SK-N-SH treated with all-trans-retinoic acid at 6 μM for 48 hours (cell line): Measurements from ENCODE around the gene EPHB6.

Source experiments
- ATAC-seq: fragments of 200-7000 bp; cut with Tn5 transposase; 3 replicates; pipeline ENCODE4 v1.9.1; 2020; ENCODE audit warnings: mild to moderate bottlenecking, moderate library complexity
- ARNTL ChIP-seq: fragments of 450-650 bp; formaldehyde crosslinking; IDR thresholded peaks from 2 replicates; pipeline ENCODE4 v1.5.0; 2020; ENCODE audit warnings: low read depth, mild to moderate bottlenecking, moderate library complexity, borderline replicate concordance
- BACH2 ChIP-seq: fragments of 250-450 bp; sonication (Bioruptor Pico); IDR thresholded peaks from 2 replicates; pipeline ENCODE4 v1.9.0; 2021; ENCODE audit warnings: mild to moderate bottlenecking, borderline replicate concordance
- CREB5 ChIP-seq: fragments of 250-450 bp; sonication (Bioruptor Pico); IDR thresholded peaks from 2 replicates; pipeline ENCODE4 v1.5.1; 2020; ENCODE audit warnings: low read depth, mild to moderate bottlenecking, moderate library complexity
- CSDC2 ChIP-seq: fragments of 250-450 bp; sonication (Bioruptor Pico); IDR thresholded peaks from 2 replicates; pipeline ENCODE4 v1.5.0; 2020; ENCODE audit warnings: mild to moderate bottlenecking, moderate library complexity
- CSRNP3 ChIP-seq: fragments of 250-450 bp; sonication (Bioruptor Pico); IDR thresholded peaks from 2 replicates; pipeline ENCODE4 v1.5.1; 2021; ENCODE audit warnings: mild to moderate bottlenecking, moderate library complexity
- ESRRG ChIP-seq: fragments of 250-450 bp; sonication (Bioruptor Pico); IDR thresholded peaks from 2 replicates; pipeline ENCODE4 v1.6.1; 2021; ENCODE audit warnings: mild to moderate bottlenecking
- ISL1 ChIP-seq: fragments of 250-450 bp; sonication (Bioruptor Pico); IDR thresholded peaks from 2 replicates; pipeline ENCODE4 v2.1.2; 2022; ENCODE audit warnings: mild to moderate bottlenecking, moderate library complexity
- OSR1 ChIP-seq: fragments of 250-450 bp; sonication (Bioruptor Pico); IDR thresholded peaks from 2 replicates; pipeline ENCODE4 v1.8.0; 2022; ENCODE audit warnings: moderate library complexity, mild to moderate bottlenecking, inconsistent platforms
- PPARA ChIP-seq: fragments of 250-450 bp; sonication (Bioruptor Pico); IDR thresholded peaks from 2 replicates; pipeline ENCODE4 v1.5.0; 2020; ENCODE audit warnings: mild to moderate bottlenecking, borderline replicate concordance
- RARB ChIP-seq: fragments of 250-450 bp; sonication (Bioruptor Pico); IDR thresholded peaks from 2 replicates; pipeline ENCODE4 v1.8.0; 2021; ENCODE audit warnings: mild to moderate bottlenecking, moderate library complexity
- SNAI2 ChIP-seq: fragments of 250-450 bp; sonication (Bioruptor Pico); IDR thresholded peaks from 2 replicates; pipeline ENCODE4 v1.5.0; 2020; ENCODE audit warnings: mild to moderate bottlenecking, moderate library complexity
- TCF4 ChIP-seq: fragments of 250-450 bp; sonication (Bioruptor Pico); IDR thresholded peaks from 2 replicates; pipeline ENCODE4 v1.8.0; 2021; ENCODE audit warnings: mild to moderate bottlenecking, moderate library complexity, borderline replicate concordance
- TOX ChIP-seq: fragments of 250-450 bp; sonication (Bioruptor Pico); IDR thresholded peaks from 2 replicates; pipeline ENCODE4 v1.8.0; 2021; ENCODE audit warnings: mild to moderate bottlenecking, moderate library complexity, borderline replicate concordance
- TSHZ2 ChIP-seq: fragments of 250-450 bp; sonication (Bioruptor Pico); IDR thresholded peaks from 2 replicates; pipeline ENCODE4 v1.5.0; 2020; ENCODE audit warnings: mild to moderate bottlenecking, moderate library complexity
- ZC3H10 ChIP-seq: fragments of 250-450 bp; sonication (Bioruptor Pico); IDR thresholded peaks from 2 replicates; pipeline ENCODE4 v1.5.1; 2021; ENCODE audit warnings: mild to moderate bottlenecking, moderate library complexity
- ZFP30 ChIP-seq: fragments of 450-650 bp; formaldehyde crosslinking; IDR thresholded peaks from 2 replicates; pipeline ENCODE4 v1.5.0; 2022; ENCODE audit warnings: mild to moderate bottlenecking, moderate library complexity
- ZNF565 ChIP-seq: fragments of 450-650 bp; formaldehyde crosslinking; conservative IDR thresholded peaks from 2 replicates; pipeline ENCODE4 v1.5.0; 2020; ENCODE audit warnings: low read depth, mild to moderate bottlenecking, moderate library complexity
- ZNF70 ChIP-seq: fragments of 450-650 bp; formaldehyde crosslinking; IDR thresholded peaks from 2 replicates; pipeline ENCODE4 v1.5.0; 2020; ENCODE audit warnings: mild to moderate bottlenecking, moderate library complexity
- ZNF8 ChIP-seq: fragments of 450-650 bp; formaldehyde crosslinking; IDR thresholded peaks from 2 replicates; pipeline ENCODE4 v1.5.0; 2020; ENCODE audit warnings: mild to moderate bottlenecking, moderate library complexity
- TF ChIP-seq, protein P1 (sequence below): fragments of 250-450 bp; sonication (Bioruptor Pico); IDR thresholded peaks from 2 replicates; pipeline ENCODE4 v1.8.0; 2020; ENCODE audit warnings: mild to moderate bottlenecking, moderate library complexity, borderline replicate concordance
- TF ChIP-seq, protein P2 (sequence below): fragments of 250-450 bp; sonication (Bioruptor Pico); IDR thresholded peaks from 2 replicates; pipeline ENCODE4 v1.8.0; 2021; ENCODE audit warnings: low read depth, mild to moderate bottlenecking, moderate library complexity, borderline replicate concordance

Gene EPHB6

DNA sequence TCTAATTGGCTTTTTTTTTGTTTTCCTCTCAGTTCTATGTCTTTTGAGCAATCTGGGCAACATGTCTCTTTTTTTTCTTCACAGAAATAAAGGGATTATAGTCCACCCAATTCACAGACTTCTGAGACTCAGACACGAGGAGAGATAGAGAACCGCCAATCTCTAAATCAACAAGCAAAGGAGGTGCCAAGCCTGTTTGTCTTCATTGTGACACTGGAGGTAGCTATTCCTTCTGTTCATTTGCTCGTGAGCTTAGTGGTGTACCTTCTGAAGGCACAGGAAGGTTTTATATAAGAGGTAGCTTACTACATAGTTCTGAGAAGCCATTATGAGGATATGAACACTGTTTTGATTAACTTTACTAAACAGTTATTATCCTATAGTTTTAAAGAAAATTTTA, 6.1 kb downstream of the EPHB6 start (continued):
- TF ChIP-seq TSHZ2 (CRISPR knock-in tag) (no peak), SNAI2 (CRISPR knock-in tag) (no peak), CSRNP3 (CRISPR knock-in tag) (no peak), ZNF565 (CRISPR knock-in tag) (no peak), ZC3H10 (CRISPR knock-in tag) (no peak)

DNA sequence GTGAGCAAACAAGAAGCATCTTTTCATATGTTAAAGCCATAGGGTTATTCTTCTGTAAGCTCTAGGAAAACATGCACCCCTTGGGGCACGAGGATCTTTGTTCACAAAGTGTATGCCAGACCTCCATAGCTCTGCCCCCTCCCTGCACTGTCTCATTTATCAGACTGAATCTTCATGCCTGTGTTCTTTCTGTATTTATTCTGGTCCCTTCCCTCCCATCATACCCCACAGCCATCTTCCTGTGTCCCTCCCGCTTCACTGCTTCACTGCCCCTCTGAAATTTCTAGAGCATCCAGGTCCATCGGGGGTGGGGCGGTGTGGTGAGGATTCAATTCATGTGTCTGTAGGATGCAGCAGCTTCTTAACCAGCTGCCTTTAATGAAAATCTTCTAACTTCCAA, 7.5 kb downstream of the EPHB6 start:
- ATAC-seq: no peak
- TF ChIP-seq PPARA (CRISPR knock-in tag) (no peak), RARB (no peak), BACH2 (CRISPR knock-in tag) (no peak), CREB5 (CRISPR knock-in tag) (no peak), ARNTL (CRISPR knock-in tag) (no peak), CSRNP3 (CRISPR knock-in tag) (no peak), ZFP30 (CRISPR knock-in tag) (no peak), TOX (CRISPR knock-in tag) (no peak), CSDC2 (no peak)
- TF ChIP-seq, protein P1, sequence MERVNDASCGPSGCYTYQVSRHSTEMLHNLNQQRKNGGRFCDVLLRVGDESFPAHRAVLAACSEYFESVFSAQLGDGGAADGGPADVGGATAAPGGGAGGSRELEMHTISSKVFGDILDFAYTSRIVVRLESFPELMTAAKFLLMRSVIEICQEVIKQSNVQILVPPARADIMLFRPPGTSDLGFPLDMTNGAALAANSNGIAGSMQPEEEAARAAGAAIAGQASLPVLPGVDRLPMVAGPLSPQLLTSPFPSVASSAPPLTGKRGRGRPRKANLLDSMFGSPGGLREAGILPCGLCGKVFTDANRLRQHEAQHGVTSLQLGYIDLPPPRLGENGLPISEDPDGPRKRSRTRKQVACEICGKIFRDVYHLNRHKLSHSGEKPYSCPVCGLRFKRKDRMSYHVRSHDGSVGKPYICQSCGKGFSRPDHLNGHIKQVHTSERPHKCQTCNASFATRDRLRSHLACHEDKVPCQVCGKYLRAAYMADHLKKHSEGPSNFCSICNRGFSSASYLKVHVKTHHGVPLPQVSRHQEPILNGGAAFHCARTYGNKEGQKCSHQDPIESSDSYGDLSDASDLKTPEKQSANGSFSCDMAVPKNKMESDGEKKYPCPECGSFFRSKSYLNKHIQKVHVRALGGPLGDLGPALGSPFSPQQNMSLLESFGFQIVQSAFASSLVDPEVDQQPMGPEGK (CRISPR knock-in tag): no peak
- TF ChIP-seq, protein P2, sequence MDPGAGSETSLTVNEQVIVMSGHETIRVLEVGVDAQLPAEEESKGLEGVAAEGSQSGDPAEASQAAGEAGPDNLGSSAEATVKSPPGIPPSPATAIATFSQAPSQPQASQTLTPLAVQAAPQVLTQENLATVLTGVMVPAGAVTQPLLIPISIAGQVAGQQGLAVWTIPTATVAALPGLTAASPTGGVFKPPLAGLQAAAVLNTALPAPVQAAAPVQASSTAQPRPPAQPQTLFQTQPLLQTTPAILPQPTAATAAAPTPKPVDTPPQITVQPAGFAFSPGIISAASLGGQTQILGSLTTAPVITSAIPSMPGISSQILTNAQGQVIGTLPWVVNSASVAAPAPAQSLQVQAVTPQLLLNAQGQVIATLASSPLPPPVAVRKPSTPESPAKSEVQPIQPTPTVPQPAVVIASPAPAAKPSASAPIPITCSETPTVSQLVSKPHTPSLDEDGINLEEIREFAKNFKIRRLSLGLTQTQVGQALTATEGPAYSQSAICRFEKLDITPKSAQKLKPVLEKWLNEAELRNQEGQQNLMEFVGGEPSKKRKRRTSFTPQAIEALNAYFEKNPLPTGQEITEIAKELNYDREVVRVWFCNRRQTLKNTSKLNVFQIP (CRISPR knock-in tag): no peak

GRCh38 chr7:142862786-142863400, 8.0 kb downstream of the EPHB6 start:
- no peak for ATAC-seq
- no peak for TF ChIP-seq ISL1
- TF ChIP-seq TCF4: no peak
- TF ChIP-seq PPARA (CRISPR knock-in tag): no peak
- TF ChIP-seq SNAI2 (CRISPR knock-in tag): no peak
- TF ChIP-seq CSRNP3 (CRISPR knock-in tag): no peak
- no peak for TF ChIP-seq RARB
- TF ChIP-seq, protein P2 (CRISPR knock-in tag): no peak
- no peak for TF ChIP-seq CREB5 (CRISPR knock-in tag)
- no peak for TF ChIP-seq TOX (CRISPR knock-in tag)
- TF ChIP-seq ZFP30 (CRISPR knock-in tag): no peak
- no peak for TF ChIP-seq ZNF70 (CRISPR knock-in tag)
- no peak for TF ChIP-seq OSR1 (CRISPR knock-in tag)
- TF ChIP-seq ZNF8 (CRISPR knock-in tag): no peak
- TF ChIP-seq ESRRG: no peak
